ENCODE data around the gene CORO1C. TPM values are rescaled to one million over a fixed set of nuclear protein-coding genes. Genes with fewer than 3 reads are reported as not detected.

CORO1C gene
- total and polyA plus RNA-seq, 2 donors (not counting 3 experiments of a cell fraction or from before 2014, with no cell fraction given), result 150 to 240 TPM

DNA sequence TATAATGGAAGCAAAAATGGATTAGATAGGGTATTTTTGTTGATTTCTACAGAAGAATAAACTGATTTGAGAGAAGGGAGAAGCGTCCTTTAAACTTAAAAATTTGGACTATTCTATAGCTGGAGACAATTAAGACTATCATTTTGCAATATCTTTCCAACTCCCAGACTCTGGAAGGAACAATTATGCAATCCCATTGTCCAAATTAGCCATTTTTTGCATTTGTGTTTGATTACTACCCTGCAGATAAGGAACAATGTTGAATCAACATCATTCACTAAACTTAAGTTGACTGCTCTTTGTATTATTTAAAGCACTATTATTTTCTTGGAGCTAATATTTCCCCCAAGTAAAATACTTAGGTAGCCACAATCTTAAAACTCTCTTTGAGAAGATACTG, 62.8 kb downstream of the CORO1C start:
- dilution Hi-C loops (cut with MboI; ENCODE audit: extremely low pct_ligation_motif_present, low sequenced_read_pairs), result loop anchor here (25.0 kb wide), 1 partner anchor 169 kb away; no protein-coding TSS in a partner anchor
- Histone ChIP-seq H3K27ac (ENCODE audit: insufficient read depth, low read depth, low read length) (no peak overlapping the region), H3K9ac (replicated peaks; ENCODE audit: extremely low read depth, insufficient read depth, low read length) (no peak overlapping the region), H3K4me1 (ENCODE audit: control insufficient read depth, extremely low read depth, insufficient read depth, low read length) (peaks cover 19% of the 10 kb centered on the region), H3K79me2 (ENCODE audit: control insufficient read depth, insufficient read depth, low read length) (peaks cover 83% of the 10 kb centered on the region), H3K9me3 (replicated peaks; ENCODE audit: control insufficient read depth, insufficient read depth, low read length) (no peaks in the 10 kb centered on the region), H3K4me3 (replicated peaks in 1 of 3; ENCODE audit: insufficient read depth in 1 of 3, low read depth in 1 of 3, low read length in 3 of 3) (no peak overlapping the region), H3K9me1 (replicated peaks; ENCODE audit: control insufficient read depth, extremely low read depth, insufficient read depth, low read length) (no peaks in the 10 kb centered on the region), H2AFZ (ENCODE audit: low read depth, low read length) (no peak overlapping the region), H4K20me1 (replicated peaks; ENCODE audit: control insufficient read depth, extremely low read depth, insufficient read depth, low read length) (no peaks in the 10 kb centered on the region), H3K36me3 (ENCODE audit: control insufficient read depth in 2 of 2, extremely low read depth in 1 of 2, insufficient read depth in 2 of 2, low read length in 2 of 2) (peaks cover 0 to 2% of the 10 kb centered on the region in 2 experiments), H3K4me2 (ENCODE audit: insufficient read depth, low read length) (no peak overlapping the region), H3K27me3 (ENCODE audit: control insufficient read depth in 2 of 2, insufficient read depth in 2 of 2, low read length in 2 of 2) (no peaks in the 10 kb centered on the region)
- DNase-seq (ENCODE audit: low read depth, low spot score) (no peak), FAIRE-seq (no peak)
- no TSS peak for BruUV-seq (replicated peaks)
- ChIA-PET CTCF (interaction anchor here (0.9 to 9.5 kb wide), 7 partner anchors 11 to 282 kb away, joined by 3 to 173 read pairs (median 6); no protein-coding TSS in a partner anchor), POLR2A (interaction anchor here (0.6 kb wide), 1 partner anchor 8 kb away, joined by 4 read pairs; no protein-coding TSS in a partner anchor)
- no peak for TF ChIP-seq GATA2 (IDR thresholded peaks at IDR 0.05; ENCODE audit: insufficient read depth, insufficient read length, low read depth, low read length)
- TF ChIP-seq EZH2 (IDR thresholded peaks at IDR 0.05; ENCODE audit: borderline replicate concordance, low read depth, low read length, severe bottlenecking), result no peak
- no peak for TF ChIP-seq FOS (IDR thresholded peaks at IDR 0.05; ENCODE audit: borderline replicate concordance, insufficient read depth, low read length)
- no peak for TF ChIP-seq POLR2AphosphoS5 (IDR thresholded peaks at IDR 0.05; ENCODE audit: insufficient read depth, low read depth, low read length)
- no peak for TF ChIP-seq JUN (IDR thresholded peaks at IDR 0.05; ENCODE audit: borderline replicate concordance, insufficient read depth, insufficient read length, low read depth)
- TF ChIP-seq, protein P1, sequence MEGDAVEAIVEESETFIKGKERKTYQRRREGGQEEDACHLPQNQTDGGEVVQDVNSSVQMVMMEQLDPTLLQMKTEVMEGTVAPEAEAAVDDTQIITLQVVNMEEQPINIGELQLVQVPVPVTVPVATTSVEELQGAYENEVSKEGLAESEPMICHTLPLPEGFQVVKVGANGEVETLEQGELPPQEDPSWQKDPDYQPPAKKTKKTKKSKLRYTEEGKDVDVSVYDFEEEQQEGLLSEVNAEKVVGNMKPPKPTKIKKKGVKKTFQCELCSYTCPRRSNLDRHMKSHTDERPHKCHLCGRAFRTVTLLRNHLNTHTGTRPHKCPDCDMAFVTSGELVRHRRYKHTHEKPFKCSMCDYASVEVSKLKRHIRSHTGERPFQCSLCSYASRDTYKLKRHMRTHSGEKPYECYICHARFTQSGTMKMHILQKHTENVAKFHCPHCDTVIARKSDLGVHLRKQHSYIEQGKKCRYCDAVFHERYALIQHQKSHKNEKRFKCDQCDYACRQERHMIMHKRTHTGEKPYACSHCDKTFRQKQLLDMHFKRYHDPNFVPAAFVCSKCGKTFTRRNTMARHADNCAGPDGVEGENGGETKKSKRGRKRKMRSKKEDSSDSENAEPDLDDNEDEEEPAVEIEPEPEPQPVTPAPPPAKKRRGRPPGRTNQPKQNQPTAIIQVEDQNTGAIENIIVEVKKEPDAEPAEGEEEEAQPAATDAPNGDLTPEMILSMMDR (IDR thresholded peaks at IDR 0.05; ENCODE audit: extremely low read depth in 1 of 2, insufficient read depth in 1 of 2, low read depth in 1 of 2, low read length in 2 of 2), result no peak
- TF ChIP-seq, protein P2, sequence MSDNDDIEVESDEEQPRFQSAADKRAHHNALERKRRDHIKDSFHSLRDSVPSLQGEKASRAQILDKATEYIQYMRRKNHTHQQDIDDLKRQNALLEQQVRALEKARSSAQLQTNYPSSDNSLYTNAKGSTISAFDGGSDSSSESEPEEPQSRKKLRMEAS (IDR thresholded peaks at IDR 0.05; ENCODE audit: insufficient read depth, insufficient read length), result no peak
- no peak for TF ChIP-seq MYC (IDR thresholded peaks at IDR 0.05; ENCODE audit: low read depth, low read length)
- TF ChIP-seq POLR2A (IDR thresholded peaks at IDR 0.05; ENCODE audit: low read depth, low read length), result no peak
- intact Hi-C loops (cut with micrococcal nuclease), result no loop called here

Measured in endothelial cell of umbilical vein (primary cell).